Measurements from ENCODE around the gene C3orf62.

- TF ChIP-seq POLR2AphosphoS5 (IDR thresholded peaks at IDR 0.05) = no peak
- no peak for TF ChIP-seq EP300 (IDR thresholded peaks at IDR 0.05)
- TF ChIP-seq, protein P1, sequence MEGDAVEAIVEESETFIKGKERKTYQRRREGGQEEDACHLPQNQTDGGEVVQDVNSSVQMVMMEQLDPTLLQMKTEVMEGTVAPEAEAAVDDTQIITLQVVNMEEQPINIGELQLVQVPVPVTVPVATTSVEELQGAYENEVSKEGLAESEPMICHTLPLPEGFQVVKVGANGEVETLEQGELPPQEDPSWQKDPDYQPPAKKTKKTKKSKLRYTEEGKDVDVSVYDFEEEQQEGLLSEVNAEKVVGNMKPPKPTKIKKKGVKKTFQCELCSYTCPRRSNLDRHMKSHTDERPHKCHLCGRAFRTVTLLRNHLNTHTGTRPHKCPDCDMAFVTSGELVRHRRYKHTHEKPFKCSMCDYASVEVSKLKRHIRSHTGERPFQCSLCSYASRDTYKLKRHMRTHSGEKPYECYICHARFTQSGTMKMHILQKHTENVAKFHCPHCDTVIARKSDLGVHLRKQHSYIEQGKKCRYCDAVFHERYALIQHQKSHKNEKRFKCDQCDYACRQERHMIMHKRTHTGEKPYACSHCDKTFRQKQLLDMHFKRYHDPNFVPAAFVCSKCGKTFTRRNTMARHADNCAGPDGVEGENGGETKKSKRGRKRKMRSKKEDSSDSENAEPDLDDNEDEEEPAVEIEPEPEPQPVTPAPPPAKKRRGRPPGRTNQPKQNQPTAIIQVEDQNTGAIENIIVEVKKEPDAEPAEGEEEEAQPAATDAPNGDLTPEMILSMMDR (IDR thresholded peaks at IDR 0.05) = no peak
- TF ChIP-seq POLR2A (IDR thresholded peaks at IDR 0.05) = no peak
Observed at GRCh38 chr3:49294343-49294742, 17.3 kb upstream of the C3orf62 start.
